Measurements from ENCODE around the gene WARS2.

DNA sequence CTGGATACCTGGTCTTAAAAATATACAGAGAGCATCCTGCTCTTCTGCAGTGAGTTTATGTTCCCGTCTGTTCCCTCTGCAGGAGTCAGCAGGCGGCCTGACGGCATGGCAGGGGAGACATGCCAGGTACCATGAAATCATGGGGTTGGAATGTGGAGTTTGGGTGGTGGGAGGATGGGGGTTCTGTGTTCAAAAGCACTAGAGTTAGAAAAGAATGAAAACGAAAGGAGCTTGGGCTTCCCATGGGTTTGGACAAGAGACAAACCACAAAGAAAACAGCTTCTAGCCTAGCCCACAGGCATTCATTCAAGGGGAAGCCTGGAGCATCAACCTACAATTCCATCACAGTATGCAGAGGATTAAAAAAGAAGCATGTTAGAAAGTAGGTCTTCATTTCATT, 59.9 kb downstream of the WARS2 start:
- TF ChIP-seq POLR2AphosphoS5 (IDR thresholded peaks at IDR 0.05), result no peak
- TF ChIP-seq, protein P1, sequence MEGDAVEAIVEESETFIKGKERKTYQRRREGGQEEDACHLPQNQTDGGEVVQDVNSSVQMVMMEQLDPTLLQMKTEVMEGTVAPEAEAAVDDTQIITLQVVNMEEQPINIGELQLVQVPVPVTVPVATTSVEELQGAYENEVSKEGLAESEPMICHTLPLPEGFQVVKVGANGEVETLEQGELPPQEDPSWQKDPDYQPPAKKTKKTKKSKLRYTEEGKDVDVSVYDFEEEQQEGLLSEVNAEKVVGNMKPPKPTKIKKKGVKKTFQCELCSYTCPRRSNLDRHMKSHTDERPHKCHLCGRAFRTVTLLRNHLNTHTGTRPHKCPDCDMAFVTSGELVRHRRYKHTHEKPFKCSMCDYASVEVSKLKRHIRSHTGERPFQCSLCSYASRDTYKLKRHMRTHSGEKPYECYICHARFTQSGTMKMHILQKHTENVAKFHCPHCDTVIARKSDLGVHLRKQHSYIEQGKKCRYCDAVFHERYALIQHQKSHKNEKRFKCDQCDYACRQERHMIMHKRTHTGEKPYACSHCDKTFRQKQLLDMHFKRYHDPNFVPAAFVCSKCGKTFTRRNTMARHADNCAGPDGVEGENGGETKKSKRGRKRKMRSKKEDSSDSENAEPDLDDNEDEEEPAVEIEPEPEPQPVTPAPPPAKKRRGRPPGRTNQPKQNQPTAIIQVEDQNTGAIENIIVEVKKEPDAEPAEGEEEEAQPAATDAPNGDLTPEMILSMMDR (IDR thresholded peaks at IDR 0.05), result no peak
